Coronary artery (tissue), 2 donors: ENCODE results near the gene FILIP1L.
A peak's percentile ranks its signal among the peaks of the same experiment; 100 is the strongest.

Experiments
- DNase-seq: peaks from one replicate; pipeline ENCODE4 v3.0.0-alpha.2; 2017; ENCODE audit warnings: low spot score
- H3K27ac ChIP-seq, 2 donors: fragments of 200-600 bp; sonication (generic); one replicate each; pipeline ENCODE4 v1.5.1; 2016 to 2019
- H3K4me3 ChIP-seq: fragments of 200-600 bp; sonication (generic); 2 replicates; pipeline ENCODE4 v1.5.1; 2016; ENCODE audit warnings: mild to moderate bottlenecking, moderate library complexity
- CTCF ChIP-seq: fragments of 200-600 bp; sonication (generic); IDR thresholded peaks from one replicate; pipeline ENCODE4 v1.5.1; 2019; ENCODE audit warnings: antibody characterized with exemption

FILIP1L gene

DNA sequence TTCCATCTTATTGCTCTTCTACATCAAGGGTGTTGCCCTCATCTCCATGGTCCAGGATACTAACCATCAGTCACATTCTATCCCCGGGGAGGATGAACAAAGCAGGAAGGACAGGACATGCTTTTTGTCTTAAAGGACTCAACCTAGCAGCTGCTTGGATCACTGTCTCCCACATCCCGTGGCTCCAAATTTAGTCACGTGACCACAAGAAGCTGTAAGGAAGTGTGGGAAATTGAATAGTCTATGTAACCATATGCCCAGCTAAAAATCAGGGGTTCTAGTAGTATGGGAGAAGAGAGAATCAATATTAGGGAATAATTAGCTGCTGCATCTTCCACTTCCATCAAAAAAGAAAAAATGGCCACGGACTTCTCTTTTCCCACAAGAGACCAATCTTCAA, 314.9 kb downstream of the FILIP1L start:
- Histone ChIP-seq H3K27ac (no peak overlapping the region), H3K4me3 (no peak overlapping the region)
- no peak for DNase-seq
- TF ChIP-seq CTCF = no peak

GRCh38 chr3:99795573-99795972, 318.7 kb downstream of the FILIP1L start:
- Histone ChIP-seq H3K27ac (no peak overlapping the region), H3K4me3 (no peak overlapping the region)
- no peak for DNase-seq
- no peak for TF ChIP-seq CTCF

DNA sequence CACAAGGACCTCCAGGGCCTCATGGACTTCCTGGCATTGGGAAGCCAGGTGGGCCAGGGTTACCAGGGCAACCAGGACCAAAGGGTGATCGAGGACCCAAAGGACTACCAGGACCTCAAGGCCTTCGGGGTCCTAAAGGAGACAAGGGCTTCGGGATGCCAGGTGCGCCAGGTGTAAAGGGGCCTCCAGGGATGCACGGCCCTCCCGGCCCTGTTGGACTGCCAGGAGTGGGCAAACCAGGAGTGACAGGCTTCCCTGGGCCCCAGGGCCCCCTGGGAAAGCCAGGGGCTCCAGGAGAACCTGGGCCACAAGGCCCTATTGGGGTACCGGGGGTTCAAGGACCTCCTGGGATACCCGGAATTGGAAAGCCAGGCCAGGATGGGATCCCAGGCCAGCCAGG, 319.8 kb downstream of the FILIP1L start:
- no peak for DNase-seq
- no peak for TF ChIP-seq CTCF
- H3K4me3 ChIP-seq = no peak overlapping the region
- H3K27ac ChIP-seq = no peak overlapping the region

GRCh38 chr3:99789011-99789721, 325.1 kb downstream of the FILIP1L start:
- TF ChIP-seq CTCF = peak; percentile 43
- Histone ChIP-seq H3K4me3 (no peak overlapping the region), H3K27ac (no peak overlapping the region)
- no peak for DNase-seq
